LNCAP (cell line): ENCODE measurements around the gene DHRS4.

Experiments used
- TF ChIP-seq, protein P1 (sequence below): fragments of 450-650 bp; IDR thresholded peaks from 2 replicates; pipeline ENCODE4 v1.5.1; 2017; ENCODE audit warnings: mild to moderate bottlenecking

Gene DHRS4

DNA sequence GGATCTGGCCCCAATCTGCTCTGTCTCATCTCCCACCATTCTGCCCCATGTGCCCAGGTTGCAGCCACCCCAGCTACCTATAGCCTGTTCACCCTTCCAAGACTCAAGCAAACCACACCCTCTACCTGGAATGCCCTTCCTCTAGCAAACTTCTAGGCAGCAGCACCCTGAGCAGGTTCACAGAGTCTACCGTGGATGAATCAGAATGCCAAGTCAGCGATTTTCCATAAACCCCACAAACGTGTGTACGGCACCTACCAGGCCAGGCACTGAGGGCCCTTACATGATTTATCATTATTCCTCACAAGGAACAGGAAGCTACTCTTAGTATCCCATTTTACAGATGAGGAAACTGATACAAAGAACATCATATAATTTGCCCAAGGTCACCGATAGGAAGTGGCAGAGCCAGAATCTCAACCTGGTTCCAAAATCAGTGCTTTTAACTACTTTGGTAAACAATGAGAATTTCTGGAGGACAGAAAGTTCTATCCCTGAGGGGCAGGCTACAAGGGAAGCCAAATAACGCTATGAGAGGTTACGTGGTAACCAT is 28.0 kb upstream of the DHRS4 start:
- TF ChIP-seq, protein P1, sequence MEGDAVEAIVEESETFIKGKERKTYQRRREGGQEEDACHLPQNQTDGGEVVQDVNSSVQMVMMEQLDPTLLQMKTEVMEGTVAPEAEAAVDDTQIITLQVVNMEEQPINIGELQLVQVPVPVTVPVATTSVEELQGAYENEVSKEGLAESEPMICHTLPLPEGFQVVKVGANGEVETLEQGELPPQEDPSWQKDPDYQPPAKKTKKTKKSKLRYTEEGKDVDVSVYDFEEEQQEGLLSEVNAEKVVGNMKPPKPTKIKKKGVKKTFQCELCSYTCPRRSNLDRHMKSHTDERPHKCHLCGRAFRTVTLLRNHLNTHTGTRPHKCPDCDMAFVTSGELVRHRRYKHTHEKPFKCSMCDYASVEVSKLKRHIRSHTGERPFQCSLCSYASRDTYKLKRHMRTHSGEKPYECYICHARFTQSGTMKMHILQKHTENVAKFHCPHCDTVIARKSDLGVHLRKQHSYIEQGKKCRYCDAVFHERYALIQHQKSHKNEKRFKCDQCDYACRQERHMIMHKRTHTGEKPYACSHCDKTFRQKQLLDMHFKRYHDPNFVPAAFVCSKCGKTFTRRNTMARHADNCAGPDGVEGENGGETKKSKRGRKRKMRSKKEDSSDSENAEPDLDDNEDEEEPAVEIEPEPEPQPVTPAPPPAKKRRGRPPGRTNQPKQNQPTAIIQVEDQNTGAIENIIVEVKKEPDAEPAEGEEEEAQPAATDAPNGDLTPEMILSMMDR: no peak

DNA sequence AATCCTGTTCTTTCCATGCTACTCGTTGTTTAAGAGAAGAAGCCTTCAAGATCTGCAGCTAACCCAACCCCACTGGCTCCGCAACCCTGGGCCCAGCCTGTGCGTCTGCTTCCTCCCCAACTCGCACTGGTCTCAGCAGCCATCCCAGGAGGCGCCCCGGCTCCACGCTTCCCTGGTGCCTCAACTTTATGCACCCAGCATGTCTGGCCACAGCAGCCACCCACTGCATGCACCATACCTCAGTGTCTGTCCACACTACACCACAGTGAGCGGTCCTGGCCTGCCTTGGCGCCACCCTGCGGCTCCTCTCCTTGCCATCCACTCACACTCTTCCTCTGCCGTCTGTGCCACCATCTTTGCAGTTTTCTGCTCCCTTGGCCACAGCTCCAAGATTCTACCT is 27.0 kb upstream of the DHRS4 start:
- TF ChIP-seq, protein P1: no peak

DNA sequence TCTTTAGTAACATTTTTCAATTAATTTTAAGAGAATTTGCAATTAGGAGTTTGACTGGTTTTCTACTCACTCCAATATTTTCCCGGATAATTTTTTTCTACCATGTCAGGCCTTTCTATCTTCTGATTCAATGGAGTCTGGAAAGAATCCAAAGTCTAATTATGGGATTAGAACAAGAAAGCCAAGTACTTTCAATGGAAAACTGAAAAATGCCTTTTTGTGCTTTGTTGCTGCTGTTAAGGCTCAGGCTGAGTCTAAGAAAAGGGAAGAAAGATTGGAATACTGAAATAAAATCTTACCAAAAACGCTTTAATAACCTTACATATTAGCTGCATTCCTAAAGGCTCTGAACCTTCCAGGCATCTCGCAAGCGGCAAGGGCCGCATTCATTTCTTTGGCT is 24.4 kb upstream of the DHRS4 start:
- TF ChIP-seq, protein P1: no peak

DNA sequence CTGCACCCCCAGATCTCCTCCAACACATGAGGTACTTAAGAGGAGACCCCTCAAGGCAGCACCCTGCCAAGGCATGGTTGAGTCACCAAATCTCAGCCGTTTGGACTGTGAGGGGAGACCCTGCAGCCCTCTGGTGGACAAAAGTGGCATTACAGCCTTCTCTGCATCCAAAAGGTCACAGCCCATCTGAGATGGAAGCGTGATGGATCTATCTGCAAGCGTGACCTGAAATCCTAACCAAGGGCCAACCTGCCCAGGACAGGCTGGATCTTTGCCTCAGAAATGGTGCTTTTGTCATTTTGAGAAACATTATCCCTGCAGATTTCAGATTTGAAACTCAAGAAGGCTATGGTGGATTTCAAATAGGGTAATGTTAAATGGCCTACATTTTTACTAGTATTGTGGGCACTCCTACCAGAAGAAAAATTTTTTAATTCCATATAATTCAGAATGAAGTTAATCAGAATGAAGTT is 23.7 kb upstream of the DHRS4 start:
- TF ChIP-seq, protein P1: peak; percentile 69

DNA sequence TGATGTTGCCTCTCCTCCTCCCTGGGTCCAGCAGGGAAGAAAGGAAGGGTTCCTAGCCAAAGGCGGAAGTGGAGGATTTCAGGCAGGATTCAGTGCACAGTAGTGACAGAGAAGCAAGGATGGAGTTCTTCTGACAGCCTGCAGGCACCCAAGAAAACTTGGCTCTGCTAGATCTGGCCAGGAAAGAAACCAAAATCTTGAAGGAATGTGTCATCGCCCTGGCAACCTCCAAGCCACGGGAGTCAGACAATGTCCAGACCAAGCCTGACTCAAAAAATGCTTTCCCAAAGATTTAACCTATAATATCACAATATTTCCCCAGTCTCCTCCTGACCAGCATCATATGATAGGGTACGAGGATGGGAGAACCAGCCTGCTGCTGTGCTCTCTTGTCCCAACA is 22.8 kb upstream of the DHRS4 start:
- TF ChIP-seq, protein P1: no peak

DNA sequence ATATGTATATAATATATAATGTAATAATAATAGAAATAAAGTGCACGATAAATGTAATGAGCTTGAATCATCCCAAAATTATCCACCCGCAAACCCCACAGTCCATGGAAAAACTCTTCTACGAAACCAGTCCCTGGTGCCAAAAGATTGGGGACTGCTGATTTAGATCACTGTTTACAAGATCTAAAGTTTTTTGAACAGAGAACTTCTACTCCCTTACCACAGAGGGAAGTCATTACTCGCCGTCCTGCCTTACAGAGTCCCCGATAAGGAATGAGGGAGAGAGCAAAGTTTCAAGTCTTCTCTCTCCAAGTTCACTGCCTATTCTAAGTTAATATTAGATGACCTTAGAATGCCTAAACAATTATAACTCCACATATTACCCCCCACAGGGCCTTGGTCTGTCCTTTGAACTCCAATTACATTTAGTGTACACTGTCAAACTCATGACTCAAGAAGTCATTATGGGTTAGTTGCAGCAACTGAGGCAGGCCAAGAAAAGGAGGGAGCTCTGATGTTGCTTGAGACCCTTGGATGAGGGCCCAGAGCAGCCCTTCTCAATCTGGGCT is 21.8 kb upstream of the DHRS4 start:
- TF ChIP-seq, protein P1: no peak

DNA sequence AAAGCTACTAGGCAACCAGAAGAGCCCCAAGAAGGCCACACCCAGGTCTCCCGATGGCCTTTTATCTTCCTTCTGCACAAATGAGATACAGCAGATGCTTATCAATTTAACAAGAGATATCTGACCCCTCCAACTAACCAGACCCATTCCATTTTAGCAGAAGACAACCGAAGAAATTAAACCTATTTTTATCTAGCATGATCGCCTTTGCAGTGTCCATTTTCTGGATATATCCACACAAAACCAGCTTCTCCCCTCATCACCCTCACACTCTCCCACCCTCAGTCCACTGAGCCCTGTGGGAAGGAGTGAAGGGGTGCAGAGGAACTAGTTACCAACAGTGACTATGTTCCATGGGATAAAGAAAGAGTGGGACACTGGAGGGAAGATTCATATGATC is 20.9 kb upstream of the DHRS4 start:
- TF ChIP-seq, protein P1: no peak
